HG03354 (cell line): Measurements from ENCODE around the gene ERICH2.
"Not testable (repeated sequence)": the region's sequence is repeated elsewhere in the genome, so short reads cannot be mapped to it uniquely, and the experiment has no call there.

Source experiments
- ATAC-seq: cut with Tn5 transposase; IDR thresholded peaks from one replicate; pipeline ENCODE4 v1.9.1; 2021; ENCODE audit warnings: mild to moderate bottlenecking; ENCODE audit not compliant: unreplicated experiment, poor library complexity, severe bottlenecking

ERICH2 gene

GRCh38 chr2:170751555-170751954, 18.6 kb upstream of the ERICH2 start:
- not testable (repeated sequence) for ATAC-seq

DNA sequence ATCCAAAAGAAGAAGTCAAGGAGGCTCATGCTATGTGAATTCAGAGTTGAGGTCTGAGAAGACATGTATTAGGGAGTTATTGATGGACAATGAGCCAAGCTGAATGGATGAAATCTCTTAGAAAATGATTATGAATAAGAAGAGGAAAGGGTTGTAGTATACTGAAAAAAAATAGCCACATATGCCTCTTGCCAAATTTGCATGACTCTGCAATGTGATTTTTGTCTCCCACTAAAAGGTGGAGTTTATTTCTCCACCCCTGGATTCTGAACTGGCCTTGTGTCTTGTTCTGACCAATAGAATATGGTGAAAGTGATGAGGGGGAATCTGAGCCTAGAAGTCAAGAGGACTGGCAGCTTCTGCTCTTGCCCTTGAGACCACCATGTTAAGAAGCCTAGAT, 8.6 kb upstream of the ERICH2 start:
- ATAC-seq = no peak

DNA sequence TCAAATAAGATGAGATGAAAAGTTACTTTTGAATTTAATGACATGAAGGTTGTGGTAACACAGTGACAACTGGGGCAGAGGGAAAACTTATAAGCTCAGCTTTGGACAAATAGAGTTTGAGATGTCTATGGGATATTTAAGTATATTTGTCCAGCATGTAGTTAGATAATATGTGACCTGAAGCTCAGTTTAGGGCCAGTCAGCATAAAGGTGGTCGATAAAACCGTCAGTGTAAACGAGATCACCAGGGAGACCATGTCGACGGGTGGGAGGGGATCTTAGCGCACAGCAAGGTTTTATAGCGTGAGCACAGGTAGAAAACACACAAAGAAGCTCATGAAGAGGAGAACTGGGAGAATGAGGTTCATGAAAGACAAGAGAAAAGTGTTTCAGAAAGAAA, 7.4 kb upstream of the ERICH2 start:
- no peak for ATAC-seq

GRCh38 chr2:170763232-170763631, 6.9 kb upstream of the ERICH2 start:
- ATAC-seq = no peak

DNA sequence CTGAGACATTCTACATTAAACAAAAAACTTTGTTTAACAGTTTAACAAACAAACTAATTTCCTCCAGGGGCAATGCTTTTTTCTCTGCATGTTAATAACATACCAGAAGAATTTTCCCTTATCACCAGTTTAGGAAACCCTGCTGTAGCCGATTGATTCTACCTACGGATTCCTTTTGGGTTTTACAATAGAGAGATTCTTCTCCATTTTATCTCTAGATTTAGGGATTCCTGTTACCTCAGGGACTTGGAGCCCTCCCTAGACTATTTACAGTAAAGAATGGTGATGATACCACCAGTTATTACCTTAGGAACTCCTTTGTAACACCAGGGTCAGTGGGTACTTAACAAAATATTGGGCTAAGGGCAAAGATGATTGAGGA, 5.3 kb upstream of the ERICH2 start:
- ATAC-seq = no peak

- ATAC-seq = no peak
Measured at GRCh38 chr2:170766693-170767092, 3.5 kb upstream of the ERICH2 start.

DNA sequence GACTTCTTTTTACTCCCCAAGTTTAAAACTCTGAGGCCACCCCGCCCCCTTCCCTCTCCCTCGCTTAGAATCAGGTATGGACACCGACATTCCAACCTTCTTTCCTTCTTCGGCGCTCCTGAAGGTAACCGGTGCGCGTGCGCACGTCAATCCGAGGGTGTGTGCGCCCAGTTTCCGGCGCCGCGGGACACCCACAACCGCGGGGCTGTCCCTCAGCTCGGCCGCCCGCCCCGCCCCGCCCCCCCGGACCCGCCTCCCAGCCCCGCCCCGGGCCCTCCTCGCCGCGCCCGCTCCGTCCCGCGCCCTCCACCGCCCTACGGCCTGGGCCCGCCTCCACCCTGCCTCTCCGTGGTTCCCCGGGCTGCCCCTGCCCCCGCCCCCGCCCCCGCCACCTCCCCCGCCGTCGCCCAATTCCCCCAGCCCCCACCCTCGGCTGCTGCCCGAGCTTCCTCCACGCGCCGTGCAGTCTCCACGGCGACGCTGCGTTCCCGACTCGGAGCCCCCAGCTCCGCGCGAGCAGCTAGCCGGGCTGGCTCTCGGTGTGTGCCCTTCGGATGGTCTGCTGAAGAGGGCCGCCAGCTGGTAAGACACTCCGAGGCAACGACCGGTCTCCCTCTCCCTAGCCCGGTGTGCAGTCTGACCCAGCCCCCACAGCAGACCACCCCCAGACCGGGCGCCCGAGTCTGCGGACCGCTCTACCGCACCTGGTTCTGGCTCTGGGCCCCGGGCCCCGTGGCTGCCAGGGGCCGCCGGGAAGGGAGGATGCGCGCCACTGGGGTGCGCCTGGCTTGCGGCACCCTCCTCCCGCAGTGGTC, 635 bp downstream of the ERICH2 start:
- ATAC-seq = peak; percentile 80

- ATAC-seq = no peak
Measured at GRCh38 chr2:170771421-170771937, 1.3 kb downstream of the ERICH2 start.

GRCh38 chr2:170772295-170772694, 2.1 kb downstream of the ERICH2 start:
- ATAC-seq = no peak

GRCh38 chr2:170774074-170774473, 3.9 kb downstream of the ERICH2 start:
- ATAC-seq = no peak

DNA sequence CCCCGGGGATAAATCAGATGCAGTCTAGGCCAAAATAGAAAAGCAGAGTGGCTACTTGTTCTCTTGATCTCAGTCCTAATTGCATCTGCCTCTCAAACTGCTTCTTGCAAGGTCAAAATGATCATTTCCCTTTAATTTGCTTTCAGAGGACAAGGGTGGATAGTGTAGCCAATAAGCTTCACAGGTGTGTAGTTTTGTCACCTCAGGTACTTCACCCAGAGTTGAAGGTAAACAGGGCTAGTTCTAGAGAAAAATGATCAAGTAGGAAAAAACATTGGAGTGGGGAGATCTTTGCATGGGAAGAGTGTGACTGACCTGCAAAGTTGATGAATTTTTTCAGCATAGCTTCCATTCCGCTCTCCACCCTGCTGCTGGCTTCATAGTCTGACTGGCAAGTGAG, 8.7 kb downstream of the ERICH2 start:
- ATAC-seq = no peak

- no peak for ATAC-seq
Measured at GRCh38 chr2:170779304-170779703, 9.1 kb downstream of the ERICH2 start.

GRCh38 chr2:170782673-170783072, 12.5 kb downstream of the ERICH2 start:
- ATAC-seq = no peak

DNA sequence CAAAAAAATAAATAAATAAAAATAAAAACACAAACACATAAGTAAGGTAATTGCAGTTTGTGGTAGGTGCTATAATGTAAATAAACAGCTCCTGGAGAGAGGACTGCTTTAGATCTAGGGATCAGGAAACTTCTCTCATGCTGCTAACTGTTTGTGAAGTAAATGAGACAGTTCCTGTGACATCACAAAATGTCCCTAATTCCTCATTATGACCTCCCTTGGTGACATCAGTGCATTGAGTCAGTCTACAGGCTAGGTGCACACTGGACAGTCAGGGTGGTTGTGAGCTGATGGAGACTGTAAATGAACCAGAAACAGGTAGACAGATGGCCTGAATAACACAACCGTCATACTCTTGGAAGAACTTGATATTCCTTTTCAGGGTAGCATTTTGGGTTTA, 13.4 kb downstream of the ERICH2 start:
- no peak for ATAC-seq

DNA sequence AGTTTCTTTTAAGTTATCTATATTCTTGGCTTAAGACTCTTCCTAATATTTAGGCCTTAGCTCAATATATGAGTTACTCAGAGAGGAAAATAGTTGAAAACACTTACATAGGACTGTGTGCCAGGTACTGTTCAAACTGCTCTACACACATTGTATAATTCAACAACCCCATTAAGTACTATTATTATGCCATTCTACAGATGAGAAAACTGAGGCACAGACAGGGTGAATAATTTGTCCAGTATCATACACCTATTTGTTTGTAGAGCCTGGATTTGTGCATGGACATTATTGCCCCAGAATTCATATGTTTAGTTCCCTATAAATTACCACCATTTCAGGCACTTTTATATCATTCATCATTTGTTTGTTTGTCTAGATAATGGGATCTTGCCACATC, 28.8 kb downstream of the ERICH2 start:
- no peak for ATAC-seq

- ATAC-seq = no peak
Measured at GRCh38 chr2:170806548-170806947, 36.4 kb downstream of the ERICH2 start.

GRCh38 chr2:170812710-170813600, 42.8 kb downstream of the ERICH2 start:
- ATAC-seq = no peak

- ATAC-seq = no peak
Measured at GRCh38 chr2:170813611-170814532, 43.7 kb downstream of the ERICH2 start.

DNA sequence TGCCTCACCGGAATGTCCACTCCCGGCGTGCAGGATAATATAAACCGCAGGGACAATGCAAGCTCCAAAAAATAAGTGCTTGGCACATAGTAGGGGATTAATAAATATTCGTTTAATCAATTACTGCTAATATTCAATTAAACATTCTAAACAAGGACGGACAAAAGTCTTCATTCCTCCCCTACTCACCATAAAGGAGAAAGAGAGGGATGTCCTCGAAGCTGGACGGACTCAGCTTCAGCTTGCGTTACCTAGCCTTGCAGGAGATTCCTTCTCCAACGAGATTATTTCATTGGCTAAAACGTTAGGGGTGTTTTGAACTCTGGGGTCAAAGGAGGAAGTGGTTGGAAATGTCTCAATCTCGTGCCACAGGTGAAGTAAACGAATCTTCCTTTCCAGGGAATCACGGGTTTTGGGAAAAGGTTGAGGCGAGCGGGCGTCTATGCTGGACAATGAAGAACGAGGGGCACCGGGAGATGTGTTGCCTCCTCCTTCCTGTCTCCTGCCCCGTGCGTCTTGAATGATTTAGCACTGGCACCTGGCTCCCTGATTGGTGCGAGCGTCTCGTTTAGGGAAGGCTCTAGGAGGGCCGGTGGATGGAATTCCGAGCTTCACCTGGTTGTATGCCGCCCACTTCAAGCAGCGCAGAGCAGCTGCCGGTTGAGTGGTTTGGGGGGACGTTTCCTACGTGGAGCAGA, 44.5 kb downstream of the ERICH2 start:
- no peak for ATAC-seq
